GM19397 (cell line): ENCODE measurements around the gene DBNDD2.

Source experiments
- ATAC-seq: cut with Tn5 transposase; IDR thresholded peaks from one replicate; pipeline ENCODE4 v1.9.1; 2021; ENCODE audit warnings: mild to moderate bottlenecking, moderate library complexity; ENCODE audit not compliant: unreplicated experiment

Gene DBNDD2

DNA sequence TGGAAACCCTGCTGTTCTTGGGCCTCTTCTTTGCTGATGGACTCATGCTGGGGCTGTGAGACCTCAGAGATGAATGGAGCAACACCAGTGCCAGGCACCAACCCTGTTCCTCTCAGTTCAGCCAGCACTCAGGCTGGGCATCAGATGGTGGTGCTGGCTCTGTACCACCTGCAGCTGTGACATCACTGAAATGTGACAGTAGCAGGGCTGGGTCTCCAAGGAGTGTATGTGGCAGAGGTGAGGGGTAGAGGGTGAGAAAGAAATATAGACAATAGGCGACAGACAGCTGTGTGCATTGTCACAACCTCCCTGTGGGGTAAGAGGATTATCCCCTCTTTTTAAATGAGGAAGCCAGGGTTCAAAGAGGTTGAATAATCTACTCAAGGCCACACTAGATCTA is 29.9 kb upstream of the DBNDD2 start, which contains the start of gene TP53TG5:
TSS of gene TP53TG5 (minus strand) at position 135 of the 400 bp plus-strand sequence. CDS start at position 46, 89 bp downstream.
- no peak for ATAC-seq

- no peak for ATAC-seq
Measured at GRCh38 chr20:45387274-45387673, 20.8 kb upstream of the DBNDD2 start.

DNA sequence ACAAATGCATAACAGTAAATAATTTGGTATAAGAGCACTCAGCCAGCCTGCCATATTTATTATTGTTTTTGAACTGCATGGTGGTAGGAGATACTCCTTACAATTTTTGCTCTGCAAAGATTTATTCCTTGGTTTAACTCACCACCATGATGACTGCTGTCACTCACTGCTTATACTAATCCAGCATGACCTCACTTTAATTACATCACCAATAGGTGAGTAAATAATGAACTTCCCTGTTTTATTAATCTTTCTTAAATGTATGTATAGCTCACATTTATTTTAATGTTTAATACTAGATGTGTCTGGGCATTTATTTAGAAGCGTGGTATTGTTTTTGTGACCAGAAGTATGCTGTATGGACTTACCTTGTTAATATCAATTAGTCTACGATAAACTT is 17.2 kb upstream of the DBNDD2 start:
- no peak for ATAC-seq

- no peak for ATAC-seq
Measured at GRCh38 chr20:45391559-45391958, 16.5 kb upstream of the DBNDD2 start.

GRCh38 chr20:45392733-45393132 is 15.4 kb upstream of the DBNDD2 start:
- no peak for ATAC-seq

DNA sequence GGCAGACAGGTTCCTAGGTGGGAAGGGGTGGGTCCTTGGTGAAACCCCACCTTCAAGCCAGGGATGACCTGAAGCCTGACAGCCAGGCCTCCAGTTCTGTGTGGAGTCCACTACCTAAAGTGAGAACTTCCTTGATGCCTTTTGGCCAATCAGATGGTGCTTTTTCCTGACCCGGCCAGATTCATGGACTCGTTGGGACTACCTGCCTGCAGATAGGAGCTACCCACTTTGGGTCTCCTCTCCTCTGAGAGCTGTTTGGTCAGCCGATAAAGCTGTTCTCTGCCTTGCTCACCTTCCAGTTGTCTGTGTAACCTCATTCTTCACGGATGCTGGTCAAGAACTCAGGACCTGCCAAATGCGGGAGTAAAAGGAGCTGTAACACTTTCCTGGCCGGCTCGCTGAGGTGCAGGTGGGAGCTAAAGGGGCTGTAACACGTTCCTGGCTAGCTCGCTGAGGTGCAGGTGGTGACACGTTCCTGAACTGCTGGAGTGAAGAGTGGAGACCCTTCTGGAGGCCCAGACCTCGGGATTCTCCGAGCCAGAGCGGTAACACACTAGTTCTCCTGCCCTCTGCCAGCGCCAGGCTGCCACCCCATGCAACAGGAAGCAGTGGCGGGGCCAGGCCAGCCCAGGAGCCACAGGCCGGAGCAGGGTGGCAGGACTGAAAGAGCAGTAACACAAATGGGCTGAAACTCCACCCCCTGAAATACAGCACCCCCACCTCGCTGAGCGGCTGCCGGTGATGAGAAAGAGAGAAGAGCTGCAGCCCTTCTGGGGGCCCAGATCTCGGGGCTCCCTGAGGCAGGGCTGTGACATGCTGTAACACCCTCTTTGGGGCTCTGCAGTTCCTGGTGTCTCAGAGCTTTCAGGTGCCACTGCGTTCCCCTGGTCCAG is 13.6 kb upstream of the DBNDD2 start:
- ATAC-seq, result no peak

GRCh38 chr20:45395114-45395415 is 13.0 kb upstream of the DBNDD2 start:
- no peak for ATAC-seq

- no peak for ATAC-seq
Measured at GRCh38 chr20:45399018-45399417, 9.1 kb upstream of the DBNDD2 start.

DNA sequence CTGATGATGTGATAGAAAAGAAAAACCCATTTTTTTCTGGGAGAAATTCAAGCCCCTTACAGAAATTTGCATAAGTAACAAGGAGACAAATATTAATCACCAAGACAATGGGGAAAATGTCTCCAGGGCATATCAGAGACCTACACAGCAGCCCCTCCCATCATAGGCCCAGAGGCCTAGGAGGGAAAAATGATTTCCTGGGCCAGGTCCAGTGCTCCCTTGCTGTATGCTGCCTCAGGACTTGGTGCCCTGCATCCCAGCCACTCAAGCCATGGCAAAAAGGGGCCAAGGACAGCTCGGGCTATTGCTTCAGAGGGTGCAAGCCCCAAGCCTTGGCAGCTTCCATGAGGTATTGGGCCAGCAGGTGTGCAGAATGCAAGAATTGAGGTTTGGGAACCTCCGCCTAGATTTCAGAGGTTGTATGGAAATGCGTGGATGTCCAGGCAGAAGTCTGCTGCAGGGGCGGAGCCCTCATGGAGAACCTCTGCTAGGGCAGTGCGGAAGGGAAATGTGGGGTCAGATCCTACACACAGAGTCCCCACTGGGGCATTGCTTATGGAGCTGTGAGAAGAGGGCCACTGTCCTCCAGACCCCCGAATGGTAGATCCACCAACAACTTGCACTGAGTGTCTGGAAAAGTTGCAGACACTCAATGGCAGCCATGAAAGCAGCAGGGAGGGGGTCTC is 7.6 kb upstream of the DBNDD2 start:
- no peak for ATAC-seq

DNA sequence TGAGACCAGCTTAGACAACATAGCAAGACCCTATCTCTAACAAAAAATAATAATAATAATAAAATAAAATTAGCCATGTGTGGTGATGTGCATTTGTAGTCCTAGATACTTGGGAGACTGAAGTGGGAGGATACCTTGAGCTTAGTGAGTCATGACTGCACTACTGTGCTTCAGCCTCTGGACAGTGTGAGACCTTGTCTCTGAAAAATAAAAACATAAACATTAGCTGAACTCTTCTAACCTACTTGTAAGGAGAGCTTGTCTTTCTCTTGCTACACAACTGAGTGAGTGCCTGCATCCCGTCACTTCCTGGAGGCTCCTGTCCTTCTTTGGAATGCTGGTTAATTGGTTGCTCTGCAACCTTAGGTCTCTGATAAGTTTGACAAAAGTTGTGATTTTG is 5.1 kb upstream of the DBNDD2 start:
- no peak for ATAC-seq

DNA sequence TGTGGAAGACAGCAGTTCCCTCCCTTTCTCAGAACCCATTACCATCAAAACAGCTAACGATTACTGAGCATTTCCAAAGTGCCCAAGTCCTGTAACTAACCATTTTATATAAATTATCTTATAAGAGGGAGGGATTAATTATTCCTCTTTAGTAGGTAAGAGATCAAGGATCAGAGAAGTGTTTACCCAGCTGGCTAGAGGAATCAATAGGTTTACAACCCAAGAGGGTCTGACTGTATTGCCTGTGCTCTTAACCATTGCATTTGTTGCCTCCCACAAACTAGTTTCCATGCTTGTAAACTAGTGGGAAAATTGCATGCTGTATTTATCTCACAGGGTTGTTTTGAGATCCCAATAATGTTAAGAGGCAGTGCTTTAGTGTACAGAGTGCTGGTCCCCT is 3.7 kb upstream of the DBNDD2 start:
- no peak for ATAC-seq

- no peak for ATAC-seq
Measured at GRCh38 chr20:45405571-45406259, 2.4 kb upstream of the DBNDD2 start.

DNA sequence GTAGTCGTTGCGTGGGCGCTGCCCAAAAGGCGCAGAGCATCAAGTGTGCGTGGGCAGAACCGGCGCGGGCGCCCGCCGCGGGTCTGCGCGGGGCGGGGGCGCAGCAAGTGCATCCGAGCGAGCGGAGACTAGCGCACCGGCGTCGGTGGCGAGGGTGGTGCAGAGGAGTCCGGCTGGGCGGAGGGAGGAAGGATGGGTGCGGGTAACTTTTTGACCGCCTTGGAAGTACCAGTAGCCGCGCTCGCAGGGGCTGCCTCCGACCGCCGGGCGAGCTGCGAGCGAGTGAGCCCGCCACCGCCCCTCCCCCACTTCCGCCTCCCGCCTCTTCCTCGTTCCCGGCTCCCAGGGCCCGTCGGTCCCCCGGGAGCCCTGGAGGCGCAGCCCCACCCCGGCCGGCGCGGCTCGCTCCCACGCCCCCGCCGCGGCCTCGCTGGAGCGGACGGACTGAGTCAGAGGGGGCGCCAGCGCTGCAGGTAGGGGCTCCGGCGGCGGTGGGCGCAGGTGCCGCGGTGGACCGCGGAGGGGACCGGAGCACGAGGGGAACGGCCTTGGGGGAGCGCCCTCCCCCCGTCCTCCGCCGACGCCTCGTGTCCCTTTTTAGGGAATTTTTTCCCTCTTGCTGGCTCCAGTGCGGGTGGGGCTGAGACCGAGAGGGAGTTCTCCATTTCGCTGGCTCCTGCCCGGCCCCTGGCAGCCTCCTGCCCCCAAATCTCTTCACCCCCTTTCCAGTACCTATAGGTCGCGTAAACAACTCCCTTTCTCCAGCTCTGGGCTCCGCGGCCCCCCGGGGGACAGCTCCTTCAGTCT is 1.6 kb upstream of the DBNDD2 start:
- ATAC-seq, result no peak

- no peak for ATAC-seq
Measured at GRCh38 chr20:45407067-45407745, 883 bp upstream of the DBNDD2 start.

GRCh38 chr20:45408646-45409213 is 641 bp downstream of the DBNDD2 start:
- no peak for ATAC-seq

GRCh38 chr20:45409521-45410272 is 1.6 kb downstream of the DBNDD2 start:
- ATAC-seq, result no peak

GRCh38 chr20:45410887-45411286 is 2.8 kb downstream of the DBNDD2 start:
- no peak for ATAC-seq

- no peak for ATAC-seq
Measured at GRCh38 chr20:45412653-45413052, 4.6 kb downstream of the DBNDD2 start.

DNA sequence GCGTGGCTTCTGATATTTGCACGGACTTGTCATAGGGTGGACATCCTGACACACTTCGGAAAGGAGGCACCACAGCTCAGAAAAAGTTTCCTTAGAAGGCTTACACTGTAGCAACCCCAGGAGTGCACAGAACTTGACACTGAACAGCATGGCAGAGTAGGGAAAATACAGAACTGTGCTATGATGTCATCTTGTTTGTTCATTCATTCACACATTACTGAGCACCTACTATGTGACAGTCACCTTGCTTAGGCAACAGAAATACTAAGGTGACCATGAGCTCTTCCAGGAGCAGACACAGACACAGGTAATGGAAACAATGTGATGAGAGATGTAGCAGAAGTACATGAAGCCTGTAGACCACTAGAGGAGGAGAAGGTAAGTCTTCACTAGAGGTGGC is 5.4 kb downstream of the DBNDD2 start:
- ATAC-seq, result no peak
